NCI-H2196 (cell line): Measurements from ENCODE around the gene AURKAIP1.
A peak's percentile ranks its signal among the peaks of the same experiment; 100 is the strongest.
"Not testable (repeated sequence)": the region's sequence is repeated elsewhere in the genome, so short reads cannot be mapped to it uniquely, and the experiment has no call there.

Experiments used
- DNase-seq: peaks from one replicate; lab custom pipeline; 2025; ENCODE audit not compliant: unreplicated experiment; lab: John Stamatoyannopoulos, UW

Gene AURKAIP1

DNA sequence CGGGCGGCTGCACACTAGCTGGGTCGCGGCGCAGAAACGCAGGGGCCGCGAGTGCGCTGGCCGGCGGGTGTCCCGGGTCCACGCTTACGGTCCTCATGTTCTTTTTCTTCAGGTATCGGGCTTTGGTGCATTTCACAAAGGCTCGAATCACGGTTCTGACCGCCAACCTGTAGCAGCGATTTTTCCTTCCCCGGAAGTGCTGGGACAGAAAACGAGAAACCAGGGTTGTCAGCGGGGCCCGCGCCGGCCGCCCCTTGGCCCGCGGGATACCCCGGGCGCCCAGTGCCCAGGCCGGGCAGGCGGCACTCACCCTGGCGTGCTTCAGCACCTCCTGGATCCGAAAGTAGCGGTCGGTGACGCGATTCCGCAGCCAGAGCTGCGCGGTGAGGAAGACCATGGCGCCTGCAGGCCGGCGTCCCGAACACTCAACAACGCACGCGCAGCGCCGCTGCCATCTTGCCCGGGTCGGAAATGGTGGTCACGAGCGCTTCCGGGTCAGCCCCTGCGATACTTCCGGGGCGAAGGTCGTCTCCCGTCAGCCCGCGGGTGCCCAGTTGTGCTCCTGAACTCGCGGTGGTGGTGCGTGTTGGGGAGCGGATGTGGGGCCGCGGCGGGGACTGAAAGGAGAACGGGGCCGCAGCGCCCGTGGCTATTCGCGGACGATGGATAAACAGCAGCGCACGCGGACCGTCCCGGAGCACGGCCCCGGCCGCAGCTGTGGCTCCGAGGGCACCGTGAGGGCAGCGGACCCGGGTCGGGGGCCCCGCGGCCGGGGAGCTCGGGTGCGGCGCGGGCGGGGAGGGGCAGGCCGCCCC, 32.0 kb upstream of the AURKAIP1 start, which contains the start of gene MRPL20:
TSS of gene MRPL20 (minus strand) at position 473 of the 815 bp plus-strand sequence. CDS start at position 397, 76 bp downstream.
- DNase-seq, result peak; percentile 95

DNA sequence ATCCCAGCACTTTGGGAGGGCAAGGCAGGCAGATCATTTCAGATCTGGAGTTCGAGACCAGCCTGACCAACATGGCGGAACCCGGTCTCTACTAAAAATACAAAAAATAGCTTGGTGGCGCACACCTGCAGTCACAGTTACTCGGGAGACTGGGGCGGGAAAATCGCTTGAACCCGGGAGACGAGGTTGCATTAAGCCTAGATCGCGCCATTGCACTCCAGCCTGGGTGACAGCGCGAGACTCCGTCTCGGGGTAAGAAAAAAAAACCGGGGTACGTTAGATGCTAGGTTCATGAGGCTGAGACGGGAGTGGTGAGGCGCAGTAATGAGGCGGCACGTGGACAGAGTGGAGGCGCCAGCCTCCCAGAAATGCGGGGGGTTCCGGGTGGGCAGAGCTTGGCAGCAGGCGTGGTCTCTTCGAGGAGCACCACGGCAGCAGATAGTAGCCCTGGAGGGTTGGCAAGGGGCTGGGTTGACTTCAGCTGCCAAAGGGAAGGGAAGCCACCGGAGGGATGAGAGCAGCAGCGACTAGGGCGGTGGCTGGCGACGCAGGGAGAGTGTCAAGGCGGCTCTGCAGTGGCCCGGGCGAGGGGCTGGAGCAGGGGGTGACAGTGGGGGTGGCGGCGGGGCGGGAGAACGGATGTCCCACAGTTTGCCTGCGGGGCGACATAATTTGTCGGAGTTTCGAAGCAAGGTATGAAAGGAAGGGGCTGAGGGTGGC, 31.3 kb upstream of the AURKAIP1 start:
- DNase-seq, result no peak

DNA sequence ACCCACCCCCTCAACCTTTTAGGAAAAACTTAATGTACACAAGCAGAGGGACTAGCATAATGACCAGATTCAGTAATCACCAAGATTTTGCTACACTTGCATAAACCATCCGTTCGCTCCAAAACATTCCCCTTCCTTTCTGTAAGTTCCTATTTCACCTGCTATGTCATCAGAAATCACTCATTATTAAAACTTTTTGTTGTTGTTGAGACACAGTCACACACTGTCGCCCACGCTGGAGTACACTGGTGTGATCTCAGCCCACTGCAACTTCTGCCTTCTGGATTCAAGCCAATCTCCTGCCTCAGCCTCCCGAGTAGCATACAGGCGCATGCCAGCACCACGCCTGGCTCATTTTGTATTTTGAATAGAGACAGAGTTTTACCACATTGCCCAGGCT, 28.6 kb upstream of the AURKAIP1 start:
- no peak for DNase-seq

DNA sequence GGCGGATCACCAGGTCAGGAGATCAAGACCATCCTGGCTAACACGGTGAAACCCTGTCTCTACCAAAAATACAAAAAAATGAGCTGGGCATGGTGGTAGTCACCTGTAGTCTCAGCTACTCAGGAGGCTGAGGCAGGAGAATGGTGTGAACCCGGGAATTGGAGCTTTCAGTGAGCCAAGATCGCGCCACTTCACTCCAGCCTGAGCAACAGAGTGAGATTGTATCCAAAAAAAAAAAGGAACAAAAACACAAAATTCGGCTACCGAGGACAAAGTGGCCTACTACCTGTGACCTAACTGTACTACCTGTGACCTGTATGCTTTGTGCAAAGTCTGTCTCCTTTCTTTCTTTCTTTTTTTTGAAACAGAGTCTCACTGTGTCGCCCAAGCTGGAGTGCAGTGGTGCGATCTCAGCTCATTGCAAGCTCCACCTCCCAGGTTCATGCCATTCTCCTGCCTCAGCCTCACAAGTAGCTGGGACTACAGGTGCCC, 27.9 kb upstream of the AURKAIP1 start:
- DNase-seq, result not testable (repeated sequence)

DNA sequence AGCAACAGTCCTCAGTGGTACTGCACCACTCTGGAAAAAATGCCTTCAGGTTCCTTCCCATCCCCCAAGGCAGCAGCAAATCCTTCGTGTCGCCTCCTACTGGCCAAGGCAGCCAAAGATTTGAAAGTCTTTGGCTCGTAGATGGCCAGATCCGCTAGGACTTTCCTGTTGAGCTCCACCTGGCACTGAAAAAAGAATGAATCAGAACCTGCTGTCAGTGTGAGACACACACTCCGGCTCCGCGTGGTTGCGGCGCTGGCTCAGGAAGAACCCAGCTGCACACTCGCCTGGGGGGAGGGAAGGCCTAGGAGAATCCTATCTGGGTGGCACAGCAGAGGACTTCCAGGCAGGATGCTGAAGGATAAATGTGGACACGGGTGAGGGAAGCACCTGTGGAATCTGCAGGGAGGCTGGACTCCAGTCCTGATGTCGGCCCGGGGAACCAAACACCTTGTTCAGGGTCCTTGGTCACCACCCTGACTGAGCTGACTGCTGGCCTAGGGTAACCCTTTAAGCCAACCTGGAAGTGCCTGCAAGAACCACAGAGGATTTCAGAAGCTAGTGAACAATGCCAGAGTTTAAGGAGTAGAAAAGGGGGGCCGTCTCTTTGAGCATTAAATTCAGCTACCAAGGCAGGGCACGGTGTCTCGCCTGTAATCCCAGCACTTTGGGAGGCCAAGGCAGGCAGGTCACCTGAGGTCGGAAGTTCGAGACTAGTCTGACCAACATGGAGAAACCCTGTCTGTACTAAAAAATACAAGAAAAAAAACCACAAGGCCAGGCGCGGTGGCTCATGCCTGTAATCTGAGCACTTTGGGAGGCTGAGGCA, 27.3 kb upstream of the AURKAIP1 start:
- peak; percentile 61 for DNase-seq

DNA sequence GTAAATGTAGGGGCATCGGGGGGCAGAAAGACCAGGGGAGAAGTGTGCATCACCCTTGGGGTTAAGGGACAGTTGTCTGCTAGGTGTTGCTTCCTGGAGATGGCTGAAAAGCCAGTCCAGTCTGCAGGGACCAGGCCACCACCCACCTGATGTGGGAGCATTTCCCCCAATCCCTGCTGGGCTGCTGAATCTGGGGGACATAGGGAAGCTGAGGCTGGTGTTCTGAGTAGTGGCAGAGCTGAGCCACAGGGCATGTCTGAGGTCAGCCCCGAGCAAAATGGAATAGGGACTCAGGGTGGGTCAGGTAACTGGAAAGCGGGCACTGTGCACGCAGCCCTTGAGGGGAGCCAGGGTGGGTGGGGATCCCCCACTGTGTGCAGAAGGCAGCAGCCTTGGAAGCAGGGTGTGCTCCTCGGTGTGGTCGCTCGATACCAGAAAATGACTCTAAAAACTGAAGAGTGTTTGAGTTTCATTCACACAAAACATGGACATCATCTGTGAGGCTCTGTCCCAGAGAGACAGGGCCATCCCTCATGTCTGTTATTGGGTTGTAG, 26.5 kb upstream of the AURKAIP1 start:
- DNase-seq, result no peak

DNA sequence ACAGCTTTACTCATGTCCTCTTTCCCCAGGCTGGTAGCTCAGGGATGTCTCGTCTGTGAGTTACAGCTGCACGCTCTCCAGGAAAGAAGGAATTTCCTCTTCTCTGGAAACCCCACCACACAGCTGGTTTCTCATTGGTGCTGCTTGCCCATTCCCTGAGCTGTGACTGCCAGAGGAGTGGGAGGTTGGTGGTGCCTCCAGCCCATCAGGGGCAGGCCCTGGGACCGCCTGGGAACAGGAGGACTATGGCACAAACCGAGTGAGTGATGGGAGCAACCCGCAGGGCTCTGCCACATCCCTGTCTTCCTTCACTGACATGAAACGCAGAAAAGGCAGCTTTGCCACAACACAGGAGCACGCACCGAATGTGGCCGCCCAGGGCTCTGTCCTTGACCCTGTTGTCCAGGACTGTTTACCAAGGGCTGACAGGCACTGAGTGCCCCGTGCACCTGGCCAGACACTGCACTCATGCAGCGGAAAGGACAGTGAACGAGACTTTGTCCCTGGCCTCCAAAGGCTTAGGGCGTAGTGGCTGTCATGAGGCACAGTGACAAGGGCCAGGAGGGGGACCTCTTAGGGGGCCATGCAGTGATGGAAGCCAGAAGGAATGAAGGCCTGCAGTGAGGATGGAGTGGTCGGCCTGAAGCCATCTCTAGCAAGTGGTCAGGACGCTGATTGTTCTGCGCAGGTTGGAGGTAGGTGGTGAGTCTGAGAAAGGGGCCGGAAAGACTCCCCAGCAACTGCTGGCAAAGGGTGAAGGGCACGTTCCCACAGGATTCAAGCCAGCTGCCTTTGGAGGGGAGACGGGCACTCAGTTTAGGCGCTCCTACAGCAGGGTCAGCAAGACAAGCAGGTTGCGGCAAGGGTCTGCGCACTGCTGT, 25.8 kb upstream of the AURKAIP1 start:
- DNase-seq, result no peak

DNA sequence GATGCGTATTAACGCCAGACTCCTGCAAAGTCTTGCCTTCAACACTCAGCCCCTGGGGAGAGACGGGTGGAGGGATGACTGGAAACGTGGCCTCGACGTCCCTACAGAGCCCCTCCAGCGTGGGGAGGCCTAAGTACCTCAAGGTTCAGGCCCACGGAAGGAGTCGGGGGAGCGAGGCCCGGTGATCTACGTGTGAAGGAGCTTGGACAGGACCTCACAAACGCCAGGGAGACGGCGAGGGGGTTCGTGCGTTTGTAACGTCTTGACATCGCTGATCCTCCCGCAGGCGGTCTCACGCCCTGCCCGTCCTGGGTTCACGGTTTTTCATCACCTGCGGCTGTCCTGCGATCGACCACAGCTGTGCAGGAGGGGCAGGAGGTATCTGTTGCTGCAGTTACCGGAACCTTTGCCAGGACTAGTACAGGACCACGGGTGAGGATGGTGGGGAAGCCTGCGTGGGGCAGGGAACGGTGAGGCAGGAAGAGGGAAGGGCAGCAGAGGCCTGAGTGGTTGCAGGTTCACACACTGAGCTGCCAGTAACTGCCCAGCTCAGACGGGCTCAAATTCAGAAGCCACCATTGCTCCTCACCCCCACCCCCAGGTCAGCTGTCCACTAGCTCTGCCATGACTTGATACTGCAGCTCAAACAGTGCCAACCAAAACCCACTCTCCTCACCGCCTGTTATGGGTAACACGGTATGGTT, 25.0 kb upstream of the AURKAIP1 start:
- no peak for DNase-seq

DNA sequence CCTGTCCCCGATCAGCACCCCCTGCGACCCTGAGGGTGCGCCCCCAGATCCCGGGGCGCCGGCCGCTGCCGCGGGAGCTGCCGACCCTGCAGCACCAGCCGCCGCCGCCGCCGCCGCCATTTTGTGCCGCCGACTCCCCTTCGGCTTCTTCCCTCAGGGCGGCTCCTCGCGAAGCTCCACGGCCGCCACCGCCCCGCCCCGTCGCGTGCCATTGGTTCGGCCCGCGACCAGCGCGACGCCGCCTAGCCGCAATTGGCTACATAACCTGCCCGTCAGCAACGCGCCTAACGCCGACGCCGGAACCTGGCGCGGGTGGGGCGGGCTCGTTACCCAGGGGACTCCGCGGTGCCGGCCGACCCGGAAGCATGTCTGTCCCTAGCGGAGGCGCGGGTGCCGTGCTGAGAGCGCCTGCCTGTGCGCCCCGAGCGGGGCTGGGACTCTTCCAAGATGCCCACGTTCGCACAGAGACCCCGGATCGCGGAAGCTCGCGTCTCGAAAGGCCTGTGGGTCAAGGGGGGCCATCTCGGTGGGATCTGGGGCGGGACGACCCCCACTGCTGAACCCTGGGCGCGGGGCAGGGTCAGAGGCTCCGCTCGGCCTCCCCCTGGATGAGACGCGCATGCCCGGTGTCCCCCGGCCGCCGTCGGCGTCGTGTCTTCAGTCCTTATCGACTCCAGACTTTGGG, 24.3 kb upstream of the AURKAIP1 start, which contains the start of gene CCNL2:
TSS of gene CCNL2 (minus strand) at position 149 of the 685 bp plus-strand sequence. CDS start at position 120, 29 bp downstream.
- DNase-seq, result peak; percentile 99

DNA sequence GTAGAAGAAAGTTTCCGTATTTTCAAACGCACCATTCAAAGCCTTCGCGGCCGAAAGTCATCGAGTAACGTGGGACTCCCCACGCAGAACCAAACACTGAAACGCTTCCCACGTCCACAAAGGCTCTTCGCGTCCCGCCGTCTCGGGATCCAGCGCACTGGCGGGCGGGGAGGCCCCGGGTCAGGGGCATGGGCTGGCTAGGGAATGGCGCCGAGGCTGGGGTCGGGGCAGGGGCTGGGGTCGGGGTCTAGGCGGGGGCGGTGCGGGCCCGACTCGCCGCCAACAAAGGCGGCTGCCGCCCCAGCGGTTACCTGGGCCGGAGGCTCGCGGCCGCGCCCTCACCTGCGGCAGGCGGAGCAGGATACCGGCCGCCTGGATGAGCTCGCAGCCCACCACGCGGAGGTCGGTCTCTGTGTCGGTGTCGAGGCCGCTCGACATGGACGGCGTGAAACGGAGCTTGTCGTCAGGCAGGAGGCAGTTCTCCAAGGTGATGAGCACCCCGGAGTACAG, 23.7 kb upstream of the AURKAIP1 start:
- DNase-seq, result no peak

DNA sequence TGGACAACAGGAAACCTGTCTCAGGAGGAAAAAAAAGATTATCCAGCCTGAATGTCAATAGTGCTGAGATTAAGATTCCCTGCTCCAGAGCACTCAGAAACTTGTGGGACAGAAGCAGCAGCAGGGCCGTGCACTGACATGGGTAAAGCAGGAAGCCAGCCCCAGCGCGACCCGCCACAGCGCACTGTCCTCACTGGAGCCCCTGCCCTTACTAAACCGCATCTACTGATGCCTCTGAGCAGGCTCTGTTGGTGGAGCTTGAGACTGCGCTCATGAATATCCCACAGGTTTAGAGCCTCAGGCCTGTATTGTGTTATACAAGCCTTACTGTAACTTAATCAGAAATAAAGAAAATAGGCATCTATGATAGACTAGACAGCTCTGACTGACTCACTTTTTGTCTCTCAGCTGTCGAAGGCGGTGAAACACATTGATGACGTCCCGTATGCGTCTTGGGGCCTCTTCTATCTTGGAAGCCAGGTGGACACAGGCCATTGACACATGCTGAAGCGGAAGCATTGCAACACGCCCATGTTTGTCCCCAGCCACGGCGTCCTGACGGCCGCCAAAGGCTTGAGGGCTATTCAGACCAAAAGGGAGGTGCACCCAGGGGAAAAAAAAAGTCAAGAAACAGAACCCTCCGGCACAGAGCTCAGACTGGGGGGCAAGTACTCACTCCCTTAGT, 23.0 kb upstream of the AURKAIP1 start:
- no peak for DNase-seq

DNA sequence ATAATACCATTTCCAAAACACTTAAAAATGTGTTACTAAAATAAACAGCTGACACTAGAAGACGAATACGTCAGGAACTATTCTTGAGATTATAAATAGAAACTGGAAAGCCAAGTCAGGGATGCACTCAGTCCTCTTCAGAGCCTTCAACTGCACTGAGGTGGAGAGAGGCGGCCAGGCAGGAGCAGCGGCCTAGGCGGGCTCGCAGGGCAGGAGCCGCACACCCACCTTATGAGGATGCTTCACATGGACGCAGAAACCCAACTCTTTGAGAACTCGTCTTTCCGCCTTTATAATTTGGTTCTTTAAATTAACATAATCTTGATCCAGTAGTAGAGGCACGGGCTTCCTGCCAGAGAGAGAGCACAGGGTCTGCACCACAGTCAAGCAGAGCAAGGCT, 20.2 kb upstream of the AURKAIP1 start:
- DNase-seq, result no peak

DNA sequence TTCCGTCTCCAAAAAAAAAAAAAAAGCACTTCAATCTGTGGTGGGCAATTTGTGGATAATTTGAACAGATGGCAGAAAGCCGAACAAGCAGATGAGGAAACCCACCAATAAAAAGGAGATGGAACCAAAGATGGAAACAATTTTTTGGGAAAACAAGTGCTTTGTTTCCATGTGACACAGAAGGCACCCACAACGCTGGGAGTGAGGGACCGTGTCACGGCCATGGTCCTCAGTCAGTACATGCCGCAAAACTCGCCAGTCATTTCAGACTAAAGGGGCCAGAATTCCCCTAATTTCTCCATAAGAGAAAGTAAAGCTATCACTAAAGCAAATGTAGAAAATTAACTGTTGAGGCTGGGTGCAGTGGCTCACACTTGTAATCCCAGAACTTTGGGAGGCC, 19.1 kb upstream of the AURKAIP1 start:
- DNase-seq, result no peak

DNA sequence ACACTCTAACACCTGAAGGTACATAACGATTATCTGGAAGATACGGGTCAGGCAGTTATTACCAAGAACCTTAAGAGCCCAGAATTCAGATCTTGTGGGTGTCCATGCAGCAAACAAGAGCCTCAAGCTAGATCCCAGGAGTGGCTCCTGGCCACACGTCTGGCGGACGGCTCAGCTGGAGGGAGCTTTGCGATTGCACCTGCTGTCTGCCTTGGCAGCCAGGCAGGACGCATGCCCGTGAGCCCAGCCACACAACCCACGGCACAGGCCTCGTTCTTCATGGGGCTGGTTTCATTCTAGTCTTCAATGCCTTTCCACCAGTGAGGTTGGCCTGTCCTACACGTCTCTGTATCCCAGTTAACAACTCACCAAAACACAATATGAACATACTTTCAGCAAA, 18.4 kb upstream of the AURKAIP1 start:
- DNase-seq, result no peak

DNA sequence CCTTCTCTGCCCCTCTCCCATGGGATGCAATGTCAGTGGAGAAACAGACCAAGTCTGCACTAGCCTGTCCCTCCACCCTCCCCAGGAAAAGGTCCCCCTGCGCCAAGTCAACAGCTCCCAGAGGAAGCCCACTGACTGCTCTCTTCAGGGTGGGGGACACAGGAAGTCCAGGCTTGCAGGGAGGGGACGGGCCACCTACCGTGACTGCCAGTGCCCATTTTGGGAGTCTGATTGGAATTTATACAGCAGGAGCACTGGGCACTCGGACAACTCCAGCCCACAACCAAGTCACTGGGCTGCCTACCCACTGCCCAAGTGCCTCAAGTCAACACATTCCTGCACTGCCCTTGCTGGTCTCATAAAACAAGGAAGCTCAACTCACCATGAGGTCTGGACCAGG, 18.0 kb upstream of the AURKAIP1 start:
- no peak for DNase-seq

DNA sequence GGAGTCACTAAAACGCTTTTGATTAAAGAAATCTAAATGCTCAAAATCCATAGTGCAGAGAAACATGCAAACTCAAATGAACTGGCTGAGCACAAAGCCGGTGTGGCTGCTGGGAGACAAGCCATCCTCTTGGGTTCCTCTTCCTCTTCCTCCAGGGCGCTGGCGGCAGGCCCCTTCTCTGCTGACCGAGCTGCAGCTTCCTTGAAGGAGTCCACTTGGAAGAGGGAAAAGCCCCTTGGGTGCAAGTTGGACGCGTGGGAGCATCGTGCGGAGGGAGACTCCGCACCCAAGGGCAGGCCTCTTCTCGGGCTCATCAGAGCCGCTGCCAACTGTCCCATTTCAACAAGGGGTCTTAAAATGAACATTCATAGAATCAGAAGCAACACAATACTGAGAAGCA, 16.2 kb upstream of the AURKAIP1 start:
- no peak for DNase-seq

DNA sequence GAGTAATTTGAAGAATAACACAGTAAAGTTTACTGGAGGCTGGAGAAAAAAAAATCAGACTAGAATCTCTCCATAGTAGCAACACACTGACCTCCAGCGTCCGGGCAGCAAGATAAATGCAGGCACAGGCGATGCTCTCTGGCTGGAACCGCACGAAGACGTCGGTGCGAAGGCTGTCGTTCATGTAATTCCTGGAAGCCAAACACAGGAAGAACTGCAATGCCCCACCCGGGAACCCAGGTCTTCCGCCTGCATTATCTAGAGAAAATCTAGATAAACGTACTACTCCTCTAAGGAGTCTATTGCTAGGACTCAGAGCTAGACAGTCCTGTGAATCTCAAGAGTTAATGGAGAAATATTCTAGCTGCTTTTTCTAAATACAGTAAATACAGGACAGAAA, 15.7 kb upstream of the AURKAIP1 start:
- DNase-seq, result no peak

DNA sequence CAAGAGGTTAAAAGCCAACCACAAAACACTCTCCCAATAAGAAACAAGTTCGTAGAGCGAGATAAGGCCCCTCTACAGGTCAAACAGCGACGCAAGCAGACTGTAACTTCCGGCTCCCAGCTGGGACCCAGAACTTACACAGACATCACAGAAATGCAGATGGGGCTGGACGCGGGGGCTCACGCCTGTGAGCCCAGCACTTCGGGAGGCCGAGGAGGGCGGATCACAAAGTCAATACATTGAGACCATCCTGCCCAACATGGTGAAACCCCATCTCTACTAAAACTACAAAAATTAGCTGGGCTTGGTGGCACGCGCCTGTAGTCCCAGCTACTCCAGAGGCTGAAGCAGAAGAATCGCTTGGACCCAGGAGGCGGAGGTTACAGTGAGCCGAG, 13.1 kb upstream of the AURKAIP1 start:
- DNase-seq, result no peak
